Measurements from ENCODE around the gene TMED8. TPM values are rescaled to one million over a fixed set of nuclear protein-coding genes. Genes with fewer than 3 reads are reported as not detected.

The TMED8 gene
- total and polyA plus RNA-seq, 2 of the 13 experiments (the other 11 are each of a cell fraction or from before 2014, with no cell fraction given): 6.0 to 11.7 TPM

DNA sequence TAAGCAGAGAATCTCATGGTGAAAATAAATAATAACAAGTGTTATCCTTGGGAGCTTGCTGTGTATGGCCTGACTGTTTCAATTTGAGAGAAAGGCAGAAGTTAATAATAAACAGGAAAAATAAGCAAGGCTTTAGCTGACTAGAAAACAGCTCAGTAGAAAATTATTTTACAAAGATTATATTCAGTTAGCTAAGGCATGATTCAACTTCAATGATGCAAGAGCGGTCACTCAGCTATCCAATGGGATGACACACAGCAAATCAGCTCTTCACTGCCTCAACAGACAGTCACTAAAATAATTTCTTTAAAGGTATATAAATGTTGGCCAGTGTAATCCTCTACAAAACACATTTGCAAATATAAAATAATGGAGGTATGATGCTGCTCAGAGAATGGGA, 37.5 kb downstream of the TMED8 start (continued):
- no peak for TF ChIP-seq AKAP8 (CRISPR knock-in tag; IDR thresholded peaks at IDR 0.05)
- no peak for TF ChIP-seq MTA1 (CRISPR knock-in tag; IDR thresholded peaks at IDR 0.05; ENCODE audit: borderline replicate concordance)
- TF ChIP-seq, protein P1, sequence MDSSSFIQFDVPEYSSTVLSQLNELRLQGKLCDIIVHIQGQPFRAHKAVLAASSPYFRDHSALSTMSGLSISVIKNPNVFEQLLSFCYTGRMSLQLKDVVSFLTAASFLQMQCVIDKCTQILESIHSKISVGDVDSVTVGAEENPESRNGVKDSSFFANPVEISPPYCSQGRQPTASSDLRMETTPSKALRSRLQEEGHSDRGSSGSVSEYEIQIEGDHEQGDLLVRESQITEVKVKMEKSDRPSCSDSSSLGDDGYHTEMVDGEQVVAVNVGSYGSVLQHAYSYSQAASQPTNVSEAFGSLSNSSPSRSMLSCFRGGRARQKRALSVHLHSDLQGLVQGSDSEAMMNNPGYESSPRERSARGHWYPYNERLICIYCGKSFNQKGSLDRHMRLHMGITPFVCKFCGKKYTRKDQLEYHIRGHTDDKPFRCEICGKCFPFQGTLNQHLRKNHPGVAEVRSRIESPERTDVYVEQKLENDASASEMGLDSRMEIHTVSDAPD (CRISPR knock-in tag; IDR thresholded peaks at IDR 0.05): no peak
- TF ChIP-seq GTF3A (CRISPR knock-in tag; conservative IDR thresholded peaks at IDR 0.05): no peak
- TF ChIP-seq RFXAP (CRISPR knock-in tag; IDR thresholded peaks at IDR 0.05; ENCODE audit: borderline replicate concordance): no peak
- TF ChIP-seq SMYD3 (CRISPR knock-in tag; IDR thresholded peaks at IDR 0.05): no peak
- TF ChIP-seq, protein P2, sequence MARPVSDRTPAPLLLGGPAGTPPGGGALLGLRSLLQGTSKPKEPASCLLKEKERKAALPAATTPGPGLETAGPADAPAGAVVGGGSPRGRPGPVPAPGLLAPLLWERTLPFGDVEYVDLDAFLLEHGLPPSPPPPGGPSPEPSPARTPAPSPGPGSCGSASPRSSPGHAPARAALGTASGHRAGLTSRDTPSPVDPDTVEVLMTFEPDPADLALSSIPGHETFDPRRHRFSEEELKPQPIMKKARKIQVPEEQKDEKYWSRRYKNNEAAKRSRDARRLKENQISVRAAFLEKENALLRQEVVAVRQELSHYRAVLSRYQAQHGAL (CRISPR knock-in tag; IDR thresholded peaks at IDR 0.05; ENCODE audit: not compliant biosample characterization): no peak
- TF ChIP-seq SMARCC2 (IDR thresholded peaks at IDR 0.05): no peak
- TF ChIP-seq MYNN (CRISPR knock-in tag; IDR thresholded peaks at IDR 0.05; ENCODE audit: low read depth): no peak

DNA sequence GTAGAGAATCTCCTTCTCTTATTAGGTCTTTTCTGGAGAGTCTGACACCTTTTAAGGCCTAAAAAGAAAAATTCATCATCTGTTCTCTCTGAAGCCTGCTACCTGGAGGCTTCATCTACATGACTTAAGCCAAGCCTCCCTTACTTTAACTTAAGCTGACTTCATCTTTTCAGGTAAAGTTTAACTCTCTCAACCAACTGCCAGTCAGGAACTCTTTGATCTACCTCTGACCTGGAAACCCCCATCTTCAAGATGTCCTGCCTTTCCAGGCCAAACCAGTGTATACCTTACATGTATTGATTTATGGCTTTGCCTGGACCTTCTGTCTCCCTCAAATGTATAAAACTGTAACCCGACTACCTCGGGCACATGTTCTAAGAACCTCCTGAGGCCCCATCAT, 38.6 kb downstream of the TMED8 start:
- in situ Hi-C loops (cut with HindIII; ENCODE audit: extremely low pct_ligation_motif_present, low pct_unique_long_range_greater_than_20kb): no loop called here
- CTCF ChIA-PET (ENCODE audit: low intra/inter-chr PET ratio, low total read pairs): no interaction called here
- intact Hi-C loops (cut with micrococcal nuclease; ENCODE audit: unreplicated experiment): loop anchor here (5.0 kb wide), 1 partner anchor 39 kb away; the partner anchor contains the start of genes SAMD15 and TMED8
- DNase-seq (ENCODE audit: low spot score) (no peak), FAIRE-seq (no peak), ATAC-seq (no peak)
- H3K36me3 ChIP-seq (replicated peaks in 1 of 2; ENCODE audit: control insufficient read depth in 1 of 2, insufficient read depth in 2 of 2, low read length in 2 of 2): peaks cover 6 to 17% of the 10 kb centered on the region in 2 experiments
- no peaks in the 10 kb centered on the region for H3K27me3 ChIP-seq (ENCODE audit: control insufficient read depth in 1 of 2, insufficient read depth in 2 of 2, low read length in 2 of 2)
- whole genome bisulfite sequencing (ENCODE audit: low lambda C conversion rate): 83% methylated on average over 2 of the region's 2 CpGs
- no peaks in the 10 kb centered on the region for H3K79me2 ChIP-seq (ENCODE audit: insufficient read depth, low read length)
- H3K4me3 ChIP-seq (replicated peaks in 1 of 3; ENCODE audit: insufficient read depth in 1 of 3, low read depth in 2 of 3, low read length in 3 of 3): no peak overlapping the region
- H3K4me1 ChIP-seq (ENCODE audit: insufficient read depth, low read length): peaks cover 13% of the 10 kb centered on the region
- BruUV-seq (replicated peaks): no TSS peak
- no peaks in the 10 kb centered on the region for H4K20me1 ChIP-seq (ENCODE audit: insufficient read depth, low read length)
- H3K4me2 ChIP-seq (ENCODE audit: low read depth, low read length): no peak overlapping the region
- no peak overlapping the region for H2AFZ ChIP-seq (ENCODE audit: low read length)
- no peak overlapping the region for H3K9ac ChIP-seq (ENCODE audit: insufficient read depth, low read depth, low read length)
- no peaks in the 10 kb centered on the region for H3K9me3 ChIP-seq (ENCODE audit: low read length)
- no peak overlapping the region for H3K27ac ChIP-seq (ENCODE audit: extremely low read length, insufficient read depth, low read length)
- POLR2A ChIA-PET: interaction anchor here (1.9 kb wide), 1 partner anchor 17 kb away, joined by 8 read pairs; the partner anchor contains the start of genes GSTZ1 and POMT2
- TF ChIP-seq, protein P3, sequence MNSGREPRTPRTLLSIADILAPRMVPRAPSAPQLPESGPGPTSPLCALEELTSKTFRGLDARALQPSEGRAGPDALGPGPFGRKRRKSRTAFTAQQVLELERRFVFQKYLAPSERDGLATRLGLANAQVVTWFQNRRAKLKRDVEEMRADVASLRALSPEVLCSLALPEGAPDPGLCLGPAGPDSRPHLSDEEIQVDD (CRISPR knock-in tag; IDR thresholded peaks at IDR 0.05; ENCODE audit: borderline replicate concordance): no peak
- TF ChIP-seq, protein P4, sequence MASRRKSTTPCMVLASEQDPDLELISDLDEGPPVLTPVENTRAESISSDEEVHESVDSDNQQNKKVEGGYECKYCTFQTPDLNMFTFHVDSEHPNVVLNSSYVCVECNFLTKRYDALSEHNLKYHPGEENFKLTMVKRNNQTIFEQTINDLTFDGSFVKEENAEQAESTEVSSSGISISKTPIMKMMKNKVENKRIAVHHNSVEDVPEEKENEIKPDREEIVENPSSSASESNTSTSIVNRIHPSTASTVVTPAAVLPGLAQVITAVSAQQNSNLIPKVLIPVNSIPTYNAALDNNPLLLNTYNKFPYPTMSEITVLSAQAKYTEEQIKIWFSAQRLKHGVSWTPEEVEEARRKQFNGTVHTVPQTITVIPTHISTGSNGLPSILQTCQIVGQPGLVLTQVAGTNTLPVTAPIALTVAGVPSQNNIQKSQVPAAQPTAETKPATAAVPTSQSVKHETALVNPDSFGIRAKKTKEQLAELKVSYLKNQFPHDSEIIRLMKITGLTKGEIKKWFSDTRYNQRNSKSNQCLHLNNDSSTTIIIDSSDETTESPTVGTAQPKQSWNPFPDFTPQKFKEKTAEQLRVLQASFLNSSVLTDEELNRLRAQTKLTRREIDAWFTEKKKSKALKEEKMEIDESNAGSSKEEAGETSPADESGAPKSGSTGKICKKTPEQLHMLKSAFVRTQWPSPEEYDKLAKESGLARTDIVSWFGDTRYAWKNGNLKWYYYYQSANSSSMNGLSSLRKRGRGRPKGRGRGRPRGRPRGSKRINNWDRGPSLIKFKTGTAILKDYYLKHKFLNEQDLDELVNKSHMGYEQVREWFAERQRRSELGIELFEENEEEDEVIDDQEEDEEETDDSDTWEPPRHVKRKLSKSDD (CRISPR knock-in tag; IDR thresholded peaks at IDR 0.05; ENCODE audit: low read depth): no peak
- TF ChIP-seq PHB2 (IDR thresholded peaks at IDR 0.05; ENCODE audit: partially characterized antibody) (no peak), ZFP90 (CRISPR knock-in tag; IDR thresholded peaks at IDR 0.05; ENCODE audit: borderline replicate concordance) (no peak), TBL1XR1 (IDR thresholded peaks at IDR 0.05; ENCODE audit: borderline replicate concordance, low read length, partially characterized antibody) (no peak), POLR2G (IDR thresholded peaks at IDR 0.05; ENCODE audit: low read depth, low read length) (no peak)
